Hippocampal formation (tissue), 2 donors: ENCODE results near the gene STPG3.
"Not testable (repeated sequence)": the region's sequence is repeated elsewhere in the genome, so short reads cannot be mapped to it uniquely, and the experiment has no call there.

Experiments
- DNase-seq, 2 donors: peaks; one replicate each; lab custom pipeline; 2025; lab: John Stamatoyannopoulos, UW

Gene STPG3

GRCh38 chr9:137233143-137233980 is 17.7 kb upstream of the STPG3 start:
- DNase-seq: no peak

DNA sequence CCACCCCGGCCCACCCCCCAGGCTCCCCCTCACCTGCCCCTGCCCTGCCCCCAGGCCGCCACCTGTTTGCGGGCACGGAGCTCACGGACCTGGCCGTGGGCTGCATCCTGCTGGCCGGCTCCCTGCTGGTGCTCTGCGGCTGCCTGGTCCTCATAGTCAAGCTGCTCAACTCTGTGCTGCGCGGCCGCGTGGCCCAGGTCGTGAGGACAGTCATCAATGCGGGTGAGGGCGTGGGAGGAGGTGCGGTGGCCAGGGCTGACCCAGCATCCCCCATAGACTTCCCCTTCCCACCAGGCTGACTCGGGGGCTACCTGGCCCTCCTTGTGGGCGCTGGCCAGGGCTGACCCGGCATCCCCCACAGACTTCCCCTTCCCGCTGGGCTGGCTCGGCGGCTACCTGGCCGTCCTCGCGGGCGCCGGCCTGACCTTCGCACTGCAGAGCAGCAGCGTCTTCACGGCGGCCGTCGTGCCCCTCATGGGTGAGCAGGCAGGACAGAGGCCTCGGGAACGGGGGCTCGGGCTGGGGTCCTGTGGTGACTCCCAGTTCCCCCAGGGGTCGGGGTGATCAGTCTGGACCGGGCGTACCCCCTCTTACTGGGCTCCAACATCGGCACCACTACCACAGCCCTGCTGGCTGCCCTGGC is 16.9 kb upstream of the STPG3 start:
- no peak for DNase-seq

DNA sequence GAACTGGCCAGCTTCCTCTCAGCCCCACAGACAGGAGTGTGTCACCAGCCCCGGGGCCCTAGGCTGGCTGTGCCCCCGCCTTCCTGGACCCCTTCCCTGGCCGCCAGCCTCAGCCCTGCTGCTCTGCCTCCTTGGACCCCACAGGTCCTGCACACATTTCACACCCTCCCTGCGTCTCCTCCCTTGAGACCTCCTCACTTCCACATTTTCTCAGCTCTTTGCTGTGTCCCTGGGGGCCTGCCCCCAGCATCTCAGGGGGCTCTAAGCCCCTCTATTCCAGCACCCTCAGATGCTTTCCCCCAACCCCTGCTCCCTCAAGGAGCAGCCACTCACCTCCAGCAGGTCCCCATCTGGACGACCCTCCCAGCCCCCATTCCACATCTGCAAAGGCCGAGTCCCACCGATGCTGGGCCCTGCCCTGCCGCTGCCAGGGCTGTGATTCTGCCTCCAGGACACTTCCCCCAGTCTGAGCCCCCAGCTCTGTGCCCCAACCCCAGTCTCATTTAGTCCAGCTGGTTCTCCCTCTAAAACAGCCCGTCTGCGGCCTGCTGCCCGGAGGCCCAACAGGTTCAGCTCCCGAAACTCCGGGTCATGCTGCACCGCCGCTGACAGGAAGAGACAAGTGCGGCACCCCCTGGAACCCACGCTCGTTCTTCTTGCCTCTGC is 16.2 kb upstream of the STPG3 start:
- DNase-seq: no peak

DNA sequence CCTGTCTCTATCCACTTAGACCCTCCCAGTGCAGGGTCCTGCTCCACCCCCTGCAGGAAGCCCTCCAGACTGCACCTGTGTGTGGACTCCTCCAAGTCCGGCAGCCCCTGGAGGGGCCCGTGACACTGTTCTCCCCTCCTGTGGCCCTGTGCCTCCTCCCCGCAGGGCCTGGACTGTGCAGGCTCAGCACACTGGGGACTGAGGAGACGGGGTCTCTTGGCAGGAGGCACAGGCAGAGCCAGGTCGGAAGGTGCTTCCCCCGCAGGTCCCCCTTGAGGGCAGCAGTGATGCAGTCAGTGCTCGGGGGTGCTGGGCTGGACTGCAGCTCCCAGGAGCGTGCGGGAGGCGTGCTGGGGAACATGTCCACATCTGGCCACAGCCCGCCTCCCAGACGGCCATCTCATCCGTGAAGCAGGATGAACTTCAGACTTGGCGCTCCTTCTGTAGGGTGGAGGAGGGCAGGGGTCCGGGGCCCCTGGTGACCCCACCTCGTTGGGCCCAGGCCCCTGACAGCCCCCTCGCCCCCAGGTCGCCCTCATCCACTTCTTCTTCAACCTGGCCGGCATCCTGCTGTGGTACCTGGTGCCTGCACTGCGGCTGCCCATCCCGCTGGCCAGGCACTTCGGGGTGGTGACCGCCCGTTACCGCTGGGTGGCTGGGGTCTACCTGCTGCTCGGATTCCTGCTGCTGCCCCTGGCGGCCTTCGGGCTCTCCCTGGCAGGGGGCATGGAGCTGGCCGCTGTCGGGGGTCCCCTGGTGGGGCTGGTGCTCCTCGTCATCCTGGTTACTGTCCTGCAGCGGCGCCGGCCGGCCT is 15.5 kb upstream of the STPG3 start:
- no peak for DNase-seq

GRCh38 chr9:137236238-137236935 is 14.7 kb upstream of the STPG3 start:
- peak; percentile 46 to 71 for DNase-seq

- DNase-seq: no peak
Observed at GRCh38 chr9:137236936-137237421, 14.1 kb upstream of the STPG3 start.

DNA sequence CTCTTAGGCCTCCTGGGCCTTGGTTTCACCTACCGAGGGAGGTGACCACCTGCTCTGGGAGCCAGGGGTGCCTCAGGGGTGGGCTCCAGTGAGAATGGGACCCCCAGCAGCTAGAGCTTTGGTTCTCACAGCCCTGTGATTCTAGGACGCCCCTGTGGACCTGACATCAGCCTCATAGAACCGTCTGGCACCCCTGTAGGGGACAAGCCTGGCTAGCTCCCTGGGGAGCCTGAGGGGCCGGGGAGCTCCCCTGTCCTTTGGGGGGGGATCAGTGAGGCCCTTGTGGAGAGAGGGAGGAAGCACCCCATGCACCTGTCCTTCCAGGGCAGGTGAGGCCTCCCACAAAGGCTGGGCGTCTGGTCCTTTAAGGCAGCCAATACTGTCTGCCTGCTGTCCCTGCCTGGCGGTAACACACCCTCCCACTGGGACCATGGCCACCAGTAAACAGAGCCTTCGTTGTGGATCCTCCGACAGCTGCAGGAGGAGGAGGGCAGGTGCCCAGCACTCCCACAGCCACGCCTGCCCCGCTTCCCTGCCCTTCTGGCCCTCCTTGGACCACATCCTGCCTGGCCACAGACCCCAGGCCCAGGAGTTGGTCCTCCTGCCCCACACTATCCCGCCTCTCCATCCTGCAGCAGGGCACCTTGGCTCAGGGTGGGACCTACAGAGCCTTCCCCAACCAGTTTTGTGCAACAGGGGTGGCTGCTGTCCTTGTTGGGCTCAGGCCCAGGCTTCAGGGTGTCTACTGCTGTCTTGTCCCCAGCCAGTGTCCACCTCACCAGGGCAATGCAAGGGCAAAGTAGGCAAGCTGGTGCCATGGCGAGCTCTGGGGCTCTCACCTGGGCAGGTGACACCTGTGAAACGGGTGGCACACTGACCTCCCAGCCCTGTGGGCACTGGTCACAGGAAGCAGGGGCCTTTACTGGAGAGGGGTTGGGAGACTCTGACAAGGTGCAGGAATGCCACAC is 13.0 kb upstream of the STPG3 start:
- DNase-seq: peak; percentile 50 to 70

DNA sequence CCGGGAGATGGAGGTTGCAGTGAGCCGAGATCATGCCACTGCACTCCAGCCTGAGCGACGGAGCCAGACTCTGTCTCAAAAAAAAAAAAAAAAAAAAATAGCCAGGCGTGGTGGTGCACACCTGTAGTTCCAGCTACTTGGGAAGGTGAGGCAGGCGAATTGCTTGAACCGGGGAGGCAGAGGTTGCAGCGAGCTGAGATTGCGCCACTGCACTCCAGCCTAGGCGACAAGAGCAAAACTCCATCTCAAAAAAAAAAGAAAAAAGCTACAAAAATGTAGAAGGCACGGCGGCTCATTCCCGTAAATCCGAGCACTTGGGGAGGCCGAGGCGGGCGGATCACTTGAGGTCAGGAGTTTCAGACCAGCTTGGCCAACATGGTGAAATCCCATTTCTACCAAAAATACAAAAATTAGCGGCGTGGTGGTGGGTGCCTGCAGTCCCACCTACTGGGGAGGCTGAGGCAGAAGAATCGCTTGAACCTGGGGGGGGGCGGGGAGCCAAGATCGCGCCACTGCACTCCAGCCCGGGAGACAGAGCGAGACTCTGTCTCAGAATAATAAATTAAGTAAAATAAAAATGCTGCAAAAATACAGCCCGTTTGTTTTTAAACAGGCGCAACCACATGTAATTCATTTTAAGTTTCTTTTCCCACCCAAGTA is 11.4 kb upstream of the STPG3 start:
- DNase-seq: not testable (repeated sequence)

DNA sequence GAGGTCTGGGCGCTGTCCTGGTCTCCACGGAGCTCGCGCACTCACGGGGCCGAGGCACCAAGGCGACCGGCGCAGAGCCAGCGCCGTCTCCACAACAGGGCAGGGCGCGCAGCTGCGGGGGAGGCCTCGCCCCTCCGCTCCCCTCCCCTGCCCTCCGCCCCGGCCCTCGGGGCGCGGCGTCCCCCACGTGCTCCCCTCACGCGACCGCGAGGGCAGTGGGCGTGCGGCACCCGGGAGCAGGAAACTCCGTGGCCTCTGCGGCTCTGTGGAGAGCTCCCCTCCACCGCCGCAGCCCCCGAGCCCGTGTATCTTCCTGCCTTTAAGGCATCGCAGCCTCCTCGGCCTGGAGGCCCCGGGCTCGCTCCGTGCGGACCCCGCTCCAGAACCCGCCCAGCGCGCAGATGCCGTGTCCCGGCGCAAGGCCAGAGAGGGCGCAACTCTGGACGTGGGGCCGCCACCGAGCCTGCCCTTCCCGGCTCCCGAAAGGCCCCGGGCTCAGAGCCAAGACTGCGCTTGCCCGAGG is 10.7 kb upstream of the STPG3 start:
- peak; percentile 54 to 79 for DNase-seq

DNA sequence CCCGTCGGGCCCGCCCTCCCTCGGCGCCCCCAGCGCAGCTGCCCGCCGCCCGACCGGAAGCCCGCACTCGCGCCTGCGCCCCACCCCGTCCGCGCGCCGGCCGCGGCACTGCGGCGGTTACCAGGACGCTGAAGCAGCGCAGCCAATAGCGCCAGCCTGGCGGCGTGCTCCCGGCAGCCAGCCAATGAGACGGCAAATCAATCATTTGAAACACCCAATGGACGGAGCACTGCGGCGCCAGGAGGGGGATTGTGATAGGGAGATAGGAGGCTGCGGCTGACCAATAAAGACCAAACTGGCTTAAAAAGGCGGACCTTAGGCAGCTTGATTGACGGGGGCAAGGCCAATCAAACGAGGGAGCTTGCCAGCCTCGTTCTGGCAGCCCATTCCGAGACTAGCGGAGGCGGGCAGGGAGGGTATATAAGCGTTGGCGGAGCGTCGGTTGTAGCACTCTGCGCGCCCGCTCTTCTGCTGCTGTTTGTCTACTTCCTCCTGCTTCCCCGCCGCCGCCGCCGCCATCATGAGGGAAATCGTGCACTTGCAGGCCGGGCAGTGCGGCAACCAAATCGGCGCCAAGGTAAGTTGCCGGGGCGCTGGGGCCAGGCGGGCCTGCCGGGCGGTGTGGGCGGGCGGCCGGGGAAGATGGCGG is 10.1 kb upstream of the STPG3 start, which contains the start of gene TUBB4B:
Gene TUBB4B, plus strand, starts transcription at position 447 of the 649 bp plus-strand sequence. Its CDS starts 74 bp downstream, at position 521.
- DNase-seq: peak; percentile 99 to 100

- no peak for DNase-seq
Observed at GRCh38 chr9:137241490-137242268, 9.4 kb upstream of the STPG3 start.

- DNase-seq: no peak
Observed at GRCh38 chr9:137242269-137243203, 8.6 kb upstream of the STPG3 start.

- not testable (repeated sequence) for DNase-seq
Observed at GRCh38 chr9:137243266-137243625, 7.8 kb upstream of the STPG3 start.

DNA sequence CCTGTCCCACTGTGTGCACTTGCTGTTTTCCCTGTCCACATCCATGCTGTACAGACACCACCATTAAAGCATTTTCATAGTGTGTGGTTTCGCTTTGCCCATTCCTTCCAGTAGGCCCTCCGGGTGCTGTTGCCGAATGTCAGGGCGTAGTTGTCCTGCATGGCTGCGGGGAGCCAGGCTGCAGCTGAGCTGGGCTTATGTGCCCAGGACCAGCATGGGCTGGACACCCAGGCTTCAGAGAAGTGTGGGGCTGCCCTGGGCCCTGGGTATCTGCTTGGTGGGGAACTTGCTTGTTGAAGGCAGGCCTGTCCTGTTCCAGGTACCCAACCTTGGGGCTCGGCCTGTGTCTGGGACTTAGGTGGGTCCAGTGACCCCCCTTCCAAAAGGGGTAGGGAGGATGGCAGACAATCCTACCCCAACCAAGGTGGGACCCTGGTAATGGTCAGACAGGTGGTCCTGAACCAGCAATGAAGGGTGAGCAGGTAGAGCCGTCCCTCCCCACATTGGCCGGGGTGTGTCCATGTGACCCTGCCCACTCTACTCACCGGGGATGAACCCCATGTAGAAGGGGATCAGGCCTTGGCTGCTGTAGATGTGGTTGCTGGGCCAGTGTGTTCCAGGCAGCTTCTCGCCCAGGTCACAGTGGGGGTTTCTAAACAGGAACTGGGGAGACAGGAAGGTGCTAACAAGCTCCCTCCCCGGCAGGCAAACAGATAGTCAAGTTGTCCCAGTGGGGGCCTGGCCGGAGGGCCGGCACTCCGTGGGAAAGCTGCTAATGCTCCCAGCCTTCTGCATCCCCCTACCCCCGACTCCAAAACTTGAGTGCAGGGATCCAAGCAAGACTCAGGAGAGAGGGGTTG is 7.2 kb upstream of the STPG3 start:
- DNase-seq: no peak
